ENCODE data around the gene SF3B2.

GRCh38 chr11:66070604-66071380, 18.6 kb downstream of the SF3B2 start:
- TF ChIP-seq EP300 (IDR thresholded peaks at IDR 0.05) (no peak), CTCF (IDR thresholded peaks at IDR 0.05) (peak in 1 of 3 experiments; percentile 6), POLR2AphosphoS5 (IDR thresholded peaks at IDR 0.05) (no peak), POLR2A (IDR thresholded peaks at IDR 0.05; ENCODE audit: low read depth) (no peak)

Data from esophagus muscularis mucosa (tissue), 4 donors.